Measurements from ENCODE around the gene UBE2G1.

DNA sequence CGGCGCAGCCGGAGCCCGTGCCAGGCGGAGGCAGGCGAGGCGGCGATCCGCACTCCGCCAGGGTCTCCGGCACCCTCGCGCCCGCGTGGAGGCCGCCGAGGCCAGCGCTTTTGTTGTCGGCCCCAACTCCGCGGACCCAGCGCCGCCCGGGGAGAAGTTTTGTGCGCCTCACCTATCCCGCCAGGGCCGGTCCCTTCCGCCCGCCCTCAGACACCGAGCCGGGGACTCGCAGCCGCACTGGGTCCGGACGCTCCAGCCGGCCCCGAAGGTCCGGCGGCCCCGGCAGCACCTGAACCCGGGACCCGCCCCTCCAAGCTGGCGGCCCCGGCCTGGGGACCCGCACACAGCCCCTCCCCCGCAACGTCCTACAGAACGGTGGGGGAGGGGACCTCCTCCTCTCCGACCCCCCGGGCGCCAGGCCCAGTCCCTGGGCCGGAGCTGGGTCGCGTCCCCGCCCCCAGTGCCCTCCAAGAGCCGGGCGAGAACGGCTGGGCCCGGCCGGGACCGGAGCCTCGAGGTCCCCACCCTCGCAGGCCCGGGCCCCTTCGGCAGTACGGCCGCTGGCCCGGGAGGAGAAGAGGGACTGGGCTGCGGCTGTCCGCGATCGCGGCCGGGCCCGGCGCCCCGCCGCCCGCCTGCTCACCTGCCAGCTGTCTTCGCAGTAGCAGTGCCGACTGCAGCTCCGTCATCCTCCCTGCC lies 698 bp downstream of the UBE2G1 start:
- TF ChIP-seq POLR2A (IDR thresholded peaks at IDR 0.05), result no peak
- no peak for TF ChIP-seq CTCF (IDR thresholded peaks at IDR 0.05)
